NCI-H345 (cell line): ENCODE measurements around the gene C9orf57.
A peak's percentile ranks its signal among the peaks of the same experiment; 100 is the strongest.
"Not testable (repeated sequence)": the region's sequence is repeated elsewhere in the genome, so short reads cannot be mapped to it uniquely, and the experiment has no call there.

Experiments
- DNase-seq: peaks from one replicate; lab custom pipeline; 2025; lab: John Stamatoyannopoulos, UW

C9orf57 gene, protein sequence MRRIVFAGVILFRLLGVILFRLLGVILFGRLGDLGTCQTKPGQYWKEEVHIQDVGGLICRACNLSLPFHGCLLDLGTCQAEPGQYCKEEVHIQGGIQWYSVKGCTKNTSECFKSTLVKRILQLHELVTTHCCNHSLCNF

DNA sequence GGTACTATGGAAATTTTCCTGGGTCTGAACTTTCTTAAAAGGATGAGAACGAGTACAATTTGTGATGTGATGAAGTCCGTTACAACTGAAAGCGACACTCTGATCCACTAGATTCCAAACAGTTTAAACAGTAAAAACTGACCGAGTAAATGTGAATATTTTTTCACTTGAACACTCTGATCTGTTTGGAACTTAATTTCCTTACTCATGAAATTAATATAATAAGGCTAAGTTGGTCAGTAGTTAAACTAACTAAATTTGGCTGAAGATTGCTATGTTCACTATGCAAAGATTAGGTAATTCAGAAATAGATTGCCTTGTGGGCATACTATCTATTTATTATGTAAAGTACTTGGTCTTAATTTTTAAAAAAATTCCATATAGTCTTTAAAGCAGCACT, at the start of gene C9orf57:
Gene C9orf57 (minus strand): TSS at position 101 of the 400 bp plus-strand sequence. CDS start 1,282 bp downstream, outside the sequence.
- no peak for DNase-seq

DNA sequence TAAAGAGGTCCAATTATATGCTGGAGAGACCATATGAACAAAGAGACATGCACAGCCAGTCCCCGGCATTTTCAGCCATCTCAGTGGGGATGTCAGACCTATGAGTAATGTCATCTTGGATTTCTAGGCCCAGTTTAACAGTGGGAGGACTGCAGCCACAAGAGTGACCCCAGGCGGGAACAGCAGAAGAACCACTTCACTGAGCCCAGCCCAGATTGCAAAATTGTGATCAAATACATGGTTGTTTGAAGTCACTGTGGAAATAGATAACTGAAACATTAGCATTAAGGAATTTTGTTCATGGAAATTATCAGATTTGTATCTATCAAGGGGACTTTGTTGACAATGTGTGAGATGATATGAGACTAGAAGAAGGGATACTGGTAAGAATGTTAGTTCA, 42.1 kb upstream of the C9orf57 start:
- DNase-seq, result no peak

DNA sequence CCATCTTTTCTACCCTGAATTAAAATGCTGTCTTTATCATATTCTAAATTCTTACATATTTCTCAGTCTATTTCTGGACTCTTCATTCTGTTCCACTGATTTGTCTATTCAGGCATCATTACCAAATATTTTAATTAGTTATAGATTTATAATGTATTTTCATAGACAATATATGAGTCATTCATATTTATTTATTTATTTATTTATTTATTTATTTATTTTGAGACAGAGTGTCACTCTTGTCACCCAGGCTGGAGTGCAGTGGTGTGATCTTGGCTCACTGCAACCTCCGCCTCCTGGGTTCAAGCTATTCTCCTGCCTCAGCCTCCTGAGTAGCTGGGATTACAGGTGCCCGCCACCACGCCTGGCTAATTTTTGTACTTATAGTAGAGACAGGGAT, 35.1 kb upstream of the C9orf57 start:
- DNase-seq, result not testable (repeated sequence)

DNA sequence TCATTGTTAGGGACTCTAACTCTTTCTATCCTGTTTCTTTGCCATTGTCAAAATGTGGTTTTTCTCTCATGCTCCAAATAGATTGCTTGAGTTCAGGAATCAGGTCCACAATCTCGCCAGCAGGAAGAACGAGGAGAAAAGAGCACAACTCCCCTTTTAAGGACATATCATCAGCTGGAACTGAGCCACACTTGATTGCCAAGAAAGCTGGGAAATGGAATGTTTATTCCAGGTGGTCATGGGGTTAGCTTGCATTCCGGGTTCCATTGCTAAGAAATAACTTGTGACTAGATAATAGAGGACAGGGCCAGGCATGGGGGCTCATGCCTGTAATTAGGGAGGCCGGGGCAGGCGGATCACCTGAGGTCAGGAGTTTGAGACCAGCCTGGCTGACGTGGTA, 32.4 kb upstream of the C9orf57 start:
- no peak for DNase-seq

DNA sequence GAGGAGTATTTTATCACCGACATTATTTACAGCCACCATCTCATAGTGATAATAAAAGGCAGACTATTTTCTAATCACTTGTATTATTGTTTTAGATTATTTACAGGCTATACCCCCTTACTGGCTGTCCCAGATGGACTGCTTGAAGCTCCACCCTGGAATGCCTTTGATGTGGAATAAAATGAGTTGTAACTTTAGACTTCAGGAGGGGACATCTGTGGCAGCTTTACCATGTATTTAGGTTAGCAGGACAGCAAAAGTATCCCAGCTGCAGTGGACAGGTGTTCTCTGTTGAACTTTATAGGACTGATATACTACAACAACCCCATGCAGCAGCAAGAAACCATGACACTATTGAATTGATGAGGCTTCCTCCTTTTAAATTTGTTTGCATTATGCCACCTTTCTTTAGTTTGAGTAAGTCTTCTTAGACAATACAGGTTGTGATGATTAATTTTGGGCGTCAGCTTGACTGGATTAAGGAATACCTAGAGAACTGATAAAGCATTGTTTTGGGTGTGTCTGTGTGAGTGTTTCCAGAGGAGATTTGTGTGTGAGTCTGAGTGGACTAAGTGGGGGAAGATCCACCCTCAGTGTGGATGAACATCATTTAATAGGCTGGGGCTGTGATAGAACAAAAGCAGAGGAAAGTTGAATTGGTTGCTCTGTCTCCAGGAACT, 29.2 kb upstream of the C9orf57 start:
- DNase-seq, result no peak

DNA sequence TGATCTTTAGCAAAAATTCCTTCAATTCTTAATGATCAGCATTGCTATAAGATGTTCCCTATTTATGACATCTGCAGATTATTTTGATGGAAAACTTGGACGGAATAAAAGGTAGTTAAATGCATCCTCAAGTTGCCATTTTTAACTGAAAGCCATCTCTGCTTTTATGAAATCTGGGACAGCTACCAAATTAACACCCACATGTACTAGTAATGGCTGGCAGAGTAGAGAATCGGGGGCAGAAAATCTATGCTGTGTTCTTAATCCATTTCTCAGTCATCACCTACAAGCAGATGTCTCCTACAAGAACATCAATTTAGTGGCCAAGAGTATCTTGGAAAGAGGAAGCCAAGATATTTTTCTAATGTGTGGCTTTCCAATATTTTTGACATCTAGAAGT, 22.1 kb upstream of the C9orf57 start:
- no peak for DNase-seq

DNA sequence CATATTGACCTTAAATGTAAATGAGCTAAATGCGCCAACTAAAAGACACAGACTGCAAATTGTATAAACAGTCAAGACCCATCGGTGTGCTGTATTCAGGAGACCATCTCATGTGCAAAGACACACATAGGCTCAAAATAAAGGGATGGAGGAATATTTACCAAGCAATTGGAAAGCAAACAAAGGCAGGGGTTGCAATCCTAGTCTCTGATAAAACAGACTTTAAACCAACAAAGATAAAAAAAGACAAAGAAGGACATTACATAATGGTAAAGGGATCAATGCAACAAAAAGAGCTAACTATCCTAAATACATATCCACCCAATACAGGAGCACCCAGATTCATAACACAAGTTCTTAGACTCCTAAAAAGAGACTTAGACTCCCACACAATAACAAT, 14.3 kb upstream of the C9orf57 start:
- not testable (repeated sequence) for DNase-seq

DNA sequence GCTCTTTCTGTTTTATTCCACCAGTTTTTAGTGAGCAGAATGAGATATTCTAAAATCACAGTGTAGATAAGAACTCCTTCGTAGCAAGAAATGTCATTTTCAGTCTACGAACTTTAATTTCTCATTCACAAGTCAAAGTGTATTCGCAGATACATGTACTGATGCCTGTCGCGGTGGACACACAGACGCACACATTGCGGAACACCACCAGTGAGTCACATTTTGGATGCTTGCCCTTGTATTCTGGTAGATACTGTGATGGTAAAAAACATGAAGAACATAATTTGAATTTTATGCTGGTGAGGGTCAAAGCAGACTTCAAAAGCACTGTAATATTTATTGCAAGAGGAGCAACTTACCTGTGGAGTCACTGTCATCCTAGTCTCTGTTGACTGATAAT, 4.7 kb upstream of the C9orf57 start:
- no peak for DNase-seq

DNA sequence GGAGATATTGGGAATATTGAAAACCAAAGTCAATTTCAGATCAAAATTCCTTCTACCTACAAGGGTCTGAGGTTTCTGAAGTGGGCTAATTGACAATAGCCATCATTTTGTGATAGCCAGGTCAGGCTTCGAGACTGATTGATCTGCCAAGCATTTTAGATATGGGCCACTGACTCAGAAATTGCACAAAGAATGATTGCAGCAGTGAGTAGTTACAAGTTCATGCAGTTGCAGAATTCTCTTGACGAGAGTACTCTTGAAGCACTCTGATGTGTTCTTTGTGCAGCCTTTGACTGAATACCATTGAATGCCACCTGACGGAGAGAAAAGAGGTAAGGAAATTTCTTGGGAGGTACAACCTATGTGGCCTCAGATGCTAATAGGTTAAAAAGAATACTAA, 8.3 kb downstream of the C9orf57 start:
- DNase-seq, result no peak

DNA sequence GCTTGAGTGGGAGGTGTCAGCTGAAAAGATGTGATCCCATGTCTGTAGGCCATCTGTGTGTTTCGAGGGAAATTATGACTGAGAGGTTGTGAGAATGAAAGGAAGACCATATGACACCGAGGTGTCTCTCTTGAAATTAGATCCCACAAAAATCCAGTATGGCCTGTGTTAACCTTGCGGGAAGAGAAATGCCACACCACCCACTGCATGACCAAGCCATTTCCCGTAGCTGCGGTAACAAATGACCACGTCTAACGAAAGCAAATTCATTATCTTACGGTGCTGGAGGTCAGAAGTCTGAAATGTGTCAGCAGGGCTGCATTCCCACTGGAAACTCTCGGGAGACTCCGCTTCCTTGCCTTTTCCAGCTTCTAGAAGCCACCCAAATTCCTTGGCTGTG, 11.6 kb downstream of the C9orf57 start:
- no peak for DNase-seq

DNA sequence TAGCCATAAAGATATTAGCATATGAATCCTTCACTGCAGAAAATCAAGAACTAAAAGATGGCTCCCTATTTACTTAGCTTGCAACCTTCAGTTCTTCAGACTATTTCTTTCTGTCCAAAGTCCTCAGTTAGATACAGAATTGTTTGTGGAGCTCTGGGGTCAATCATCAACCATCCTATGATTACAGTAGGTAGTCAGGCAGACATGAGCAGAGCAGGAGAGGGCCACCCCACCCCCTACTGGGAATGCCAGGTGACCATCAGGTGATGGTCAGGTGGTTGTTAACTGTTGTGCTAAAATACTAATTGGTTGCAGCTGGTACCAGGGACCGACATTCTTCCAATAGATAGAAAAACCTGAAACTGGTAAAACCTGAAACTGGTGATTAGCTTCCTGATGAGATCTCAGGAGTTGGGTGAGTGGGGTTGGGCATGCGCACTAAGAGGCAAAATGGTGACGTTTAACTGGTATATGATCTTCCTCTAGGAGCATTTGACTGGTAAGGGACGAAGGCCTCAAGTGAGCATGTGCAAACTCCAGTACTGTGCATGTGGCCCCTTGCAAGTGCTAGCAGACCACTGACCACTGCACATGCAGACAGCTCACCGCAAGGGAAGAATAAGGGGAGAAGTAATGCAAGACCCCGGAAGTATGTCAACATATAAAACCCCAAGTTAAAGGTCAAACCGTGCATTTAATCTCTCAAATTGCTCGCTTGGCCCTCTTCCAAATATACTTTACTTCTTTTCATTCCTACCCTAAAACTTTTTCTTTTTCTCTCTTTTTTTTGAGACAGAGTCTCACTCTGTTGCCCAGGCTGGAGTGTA, 13.6 kb downstream of the C9orf57 start:
- DNase-seq, result no peak

DNA sequence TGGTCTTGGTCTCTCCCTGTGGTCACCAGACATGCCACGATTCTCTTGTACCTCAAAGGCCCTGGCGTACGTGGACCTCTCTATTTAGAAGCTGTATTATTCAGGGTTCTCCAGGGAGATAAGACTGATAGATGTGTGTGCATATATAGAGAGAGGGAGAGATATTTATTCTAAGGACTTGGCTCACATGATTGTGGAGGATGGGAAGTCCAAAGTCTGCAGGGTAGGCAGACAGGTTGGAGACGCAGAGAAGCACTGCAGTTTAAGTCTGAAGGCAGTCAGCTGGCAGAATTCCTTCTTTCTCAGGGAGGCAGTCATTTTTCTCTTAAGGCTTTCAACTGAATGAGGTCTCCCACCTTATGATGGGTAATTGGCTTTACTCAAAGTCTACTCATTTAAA, 16.3 kb downstream of the C9orf57 start:
- DNase-seq, result no peak

DNA sequence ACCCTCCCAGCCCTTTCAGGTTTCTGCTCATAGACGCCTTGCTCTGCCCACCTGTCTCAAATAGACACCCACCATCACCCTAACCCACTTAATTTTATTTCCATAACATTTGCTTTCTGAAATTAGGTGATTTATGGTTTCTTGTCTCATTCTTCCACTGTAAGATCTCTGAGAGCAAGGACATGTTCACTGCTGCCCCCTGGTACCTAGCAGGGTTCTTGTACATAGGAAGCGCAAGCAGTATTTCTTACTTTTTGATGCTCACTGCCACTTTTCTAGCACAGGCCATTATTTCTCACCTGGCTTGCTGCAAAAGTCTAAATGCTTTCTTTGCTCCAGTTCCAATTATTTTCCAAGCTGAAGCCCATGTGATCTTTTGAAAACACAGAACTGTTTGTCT, 16.8 kb downstream of the C9orf57 start:
- DNase-seq, result no peak

DNA sequence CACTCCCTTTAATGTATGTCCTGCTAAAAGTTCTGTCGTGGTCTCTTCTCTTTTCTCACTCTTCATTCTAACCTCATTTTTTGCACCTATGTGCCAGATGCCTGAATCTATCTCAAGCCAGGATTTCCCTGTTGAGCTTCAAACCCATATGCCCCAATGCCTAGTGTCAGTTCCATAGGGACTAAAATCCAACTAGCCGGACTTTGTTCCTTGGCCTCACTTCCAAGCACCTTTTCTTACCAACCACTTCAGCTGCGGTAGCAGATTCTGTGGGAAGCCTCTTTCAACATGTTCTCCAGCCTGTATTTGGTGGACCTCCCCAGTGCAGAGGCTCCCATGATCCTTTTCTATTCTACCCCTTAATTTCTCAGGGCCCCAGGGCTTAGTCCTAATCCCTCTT, 17.5 kb downstream of the C9orf57 start:
- DNase-seq, result no peak

DNA sequence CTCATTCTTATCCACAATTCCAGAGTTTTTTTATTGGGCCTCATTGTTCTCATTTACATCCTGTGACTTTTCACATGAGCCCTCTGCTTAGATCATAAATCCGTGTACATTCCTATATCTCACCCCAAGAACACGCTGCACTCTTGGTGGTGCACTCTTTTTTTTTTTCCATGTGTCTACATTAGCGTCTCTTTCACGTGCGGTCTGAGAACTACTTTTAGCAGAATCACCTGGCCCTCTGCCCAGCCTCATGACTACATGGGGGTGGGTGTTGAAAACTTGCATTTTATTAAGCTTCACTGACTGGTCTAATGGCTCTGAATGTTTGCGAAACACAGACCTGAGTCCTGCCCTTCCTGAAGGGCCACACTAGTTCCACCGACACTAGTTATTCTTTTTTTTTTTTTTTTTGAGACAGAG, 18.6 kb downstream of the C9orf57 start:
- no peak for DNase-seq

DNA sequence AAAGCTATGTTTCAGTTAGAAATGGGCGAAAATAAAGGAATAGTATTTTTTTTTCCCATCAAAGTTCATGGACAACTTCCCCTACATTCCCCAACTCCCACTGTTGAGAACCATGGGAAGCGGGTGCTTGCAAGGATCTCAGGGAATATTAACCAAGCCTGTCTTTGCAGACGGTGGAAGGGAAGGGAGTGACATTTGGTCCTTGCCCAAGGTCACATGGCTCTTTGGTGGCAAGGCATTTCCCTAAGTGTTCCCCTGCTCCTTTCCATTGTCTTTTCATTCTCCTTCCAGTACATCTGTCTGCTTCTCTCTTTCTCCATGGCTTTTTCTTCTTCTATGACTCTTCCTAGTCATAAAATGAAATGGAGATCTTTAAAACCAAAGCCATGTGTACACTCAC, 19.0 kb downstream of the C9orf57 start:
- no peak for DNase-seq

DNA sequence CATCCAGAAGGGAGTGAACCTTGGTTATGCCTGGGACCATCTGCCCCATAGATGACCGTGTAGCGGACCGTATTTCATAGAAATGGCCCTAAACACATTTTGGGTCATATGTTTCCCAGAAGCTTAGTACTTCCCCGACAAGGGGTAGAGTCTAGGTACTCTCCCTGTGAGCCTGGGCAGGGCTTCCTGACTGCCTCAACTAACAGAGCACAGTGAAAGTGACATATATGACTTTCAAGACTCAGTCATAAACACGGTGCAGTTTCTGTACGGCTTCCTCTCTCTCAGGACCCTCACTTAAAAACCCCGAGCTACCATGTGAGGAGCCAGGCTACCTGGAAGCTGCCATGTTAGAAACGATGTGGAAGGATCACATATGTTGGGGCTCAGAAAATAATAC, 20.9 kb downstream of the C9orf57 start:
- DNase-seq, result no peak

DNA sequence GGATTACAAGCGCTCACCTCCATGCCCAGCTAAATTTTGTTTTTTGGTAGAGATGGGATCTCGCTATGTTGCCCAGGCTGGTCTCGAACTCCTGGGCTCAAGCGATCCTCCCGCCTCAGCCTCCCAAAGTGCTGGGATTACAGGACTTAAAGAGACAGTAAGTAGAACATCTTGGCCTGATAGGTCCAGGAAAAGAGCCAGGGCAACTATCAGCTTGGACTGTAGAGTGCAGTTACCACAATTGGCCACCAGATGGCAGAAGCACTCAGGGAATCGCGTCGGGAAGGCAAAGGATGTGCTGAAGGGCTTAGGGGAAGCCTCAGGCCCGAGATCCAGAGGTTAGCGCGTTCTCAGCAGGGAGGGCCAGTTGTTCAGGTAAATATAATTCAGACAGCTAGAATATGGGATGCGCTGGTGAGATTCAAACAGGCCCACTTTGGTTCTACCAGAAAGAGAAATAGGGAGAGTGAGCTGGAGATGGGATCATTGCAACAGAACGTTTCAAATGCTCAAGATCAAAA, 21.5 kb downstream of the C9orf57 start:
- DNase-seq, result peak; percentile 62

DNA sequence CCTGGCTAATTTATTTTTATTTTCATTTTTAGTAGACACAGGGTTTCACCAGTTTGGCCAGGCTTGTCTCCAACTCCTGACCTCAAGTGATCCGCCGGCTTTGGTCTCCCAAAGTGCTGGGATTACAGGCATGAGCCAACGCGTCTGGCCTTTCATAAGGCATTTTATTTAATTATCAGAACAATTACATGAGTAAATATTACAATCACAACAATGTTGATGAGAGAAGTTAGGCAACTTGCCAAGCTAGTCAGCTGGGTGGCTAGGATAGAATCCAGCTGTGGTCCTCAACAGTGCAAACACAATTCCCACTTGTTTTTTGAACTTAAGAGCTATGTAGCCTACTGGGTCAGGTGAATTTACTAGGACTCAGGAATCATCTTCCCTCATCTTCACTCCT, 22.0 kb downstream of the C9orf57 start:
- DNase-seq, result peak; percentile 17

DNA sequence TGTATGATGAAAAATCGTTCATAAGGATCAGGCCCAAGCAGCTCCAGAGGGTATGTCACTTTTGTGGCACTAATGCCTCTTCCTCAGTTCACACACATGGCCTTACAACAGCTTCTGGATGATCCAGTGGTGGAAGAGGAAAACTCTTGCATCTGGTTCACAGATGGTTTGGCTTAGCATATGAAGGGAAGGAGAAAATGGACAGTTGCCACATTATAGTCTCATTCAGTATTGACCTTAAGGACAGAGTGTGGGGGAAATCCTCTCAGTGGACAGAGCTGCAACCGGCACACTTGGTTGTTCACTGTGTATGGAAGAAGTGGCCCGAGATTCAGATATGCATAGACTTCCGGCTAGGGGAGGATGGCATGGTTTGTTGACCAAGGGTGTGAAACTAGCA, 22.8 kb downstream of the C9orf57 start:
- no peak for DNase-seq

DNA sequence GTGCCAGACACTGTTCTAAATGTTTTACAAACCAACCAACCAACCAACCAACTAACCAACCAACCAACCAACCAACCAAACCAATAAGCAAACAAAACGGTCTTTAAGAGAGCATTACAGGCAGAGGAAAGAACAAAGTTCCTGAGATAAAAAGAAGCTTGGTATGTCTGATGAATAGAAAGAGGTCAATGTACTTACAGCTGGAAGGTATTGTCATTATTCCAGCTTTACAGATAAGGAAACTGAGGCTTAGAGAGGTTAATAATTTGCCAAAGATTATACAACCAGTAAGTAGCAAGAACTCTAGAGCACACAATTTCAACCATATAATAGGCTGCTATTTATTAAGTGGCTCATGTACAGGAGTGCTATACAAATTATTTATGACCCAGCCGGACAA, 29.6 kb downstream of the C9orf57 start:
- no peak for DNase-seq

DNA sequence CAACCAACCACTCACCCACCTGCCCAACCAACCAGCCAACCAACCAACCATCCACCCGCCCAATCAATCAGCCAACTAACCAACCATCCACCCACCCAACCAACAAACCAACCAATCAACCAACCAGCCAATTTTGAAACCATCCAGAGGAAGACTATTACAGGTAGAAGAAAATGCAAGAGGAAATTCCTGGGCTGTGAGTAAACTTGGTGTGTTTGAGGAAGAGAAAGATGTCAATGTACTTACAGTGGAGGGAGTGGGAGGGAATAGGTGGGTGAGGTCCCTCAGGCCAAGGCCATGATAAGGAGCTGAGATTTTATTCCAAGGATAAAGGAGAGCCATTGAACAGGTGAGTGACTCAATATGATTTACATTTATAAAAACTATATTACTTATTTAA, 30.4 kb downstream of the C9orf57 start:
- no peak for DNase-seq

DNA sequence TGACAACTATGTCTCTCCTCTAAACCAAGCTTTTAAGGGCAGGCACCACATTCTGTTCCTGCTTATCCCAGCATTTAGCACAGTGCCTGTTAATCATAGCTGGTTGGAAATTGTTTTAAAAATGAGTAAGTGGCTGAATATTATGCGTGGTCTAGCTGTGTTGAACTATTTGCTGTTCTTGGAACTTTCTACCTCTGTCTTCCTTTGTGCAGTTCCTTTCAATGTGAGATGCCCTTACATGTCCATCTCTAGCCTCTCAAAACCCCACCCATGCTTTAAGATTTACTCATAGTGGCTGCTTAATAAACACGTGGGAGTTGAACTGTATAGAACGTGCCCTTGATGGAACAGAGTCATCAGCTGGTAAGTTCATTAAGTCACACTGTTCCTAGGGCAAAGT, 34.5 kb downstream of the C9orf57 start:
- DNase-seq, result no peak
